K562 (cell line): ENCODE results near the gene IRX5. TPM values are rescaled to one million over a fixed set of nuclear protein-coding genes. Genes with fewer than 3 reads are reported as not detected.

Experiments used
- BHLHE40 ChIP-seq: IDR thresholded peaks from 2 replicates; pipeline ENCODE4 v1.6.1; 2011; ENCODE audit warnings: low read length, improper control_type of control experiment
- BRF1 ChIP-seq: IDR thresholded peaks from 3 replicates; pipeline ENCODE4 v1.6.1; 2011; ENCODE audit warnings: borderline replicate concordance, mild to moderate bottlenecking; ENCODE audit not compliant: insufficient read length; ENCODE audit errors: extremely low read depth
- EGR1 ChIP-seq: fragments of 450-650 bp; conservative IDR thresholded peaks from 2 replicates; pipeline ENCODE4 v1.6.1; 2017; ENCODE audit warnings: mild to moderate bottlenecking
- EP400 ChIP-seq: fragments of 450-650 bp; IDR thresholded peaks from 2 replicates; pipeline ENCODE4 v1.6.1; 2017; ENCODE audit warnings: antibody characterized with exemption, mild to moderate bottlenecking, moderate library complexity
- MAZ ChIP-seq, 2 experiments: fragments of 450-650 bp in 1 of 2; sonication (generic) in 1 of 2; formaldehyde crosslinking; IDR thresholded peaks in 1 of 2; conservative IDR thresholded peaks in 1 of 2; 2 replicates each; pipeline versions ENCODE4 v1.4.0 to v1.5.0; 2020; ENCODE audit warnings: mild to moderate bottlenecking in 1 of 2, missing genetic modification reagents in 1 of 2
- MECOM ChIP-seq: fragments of 250-450 bp; sonication (Bioruptor Pico); IDR thresholded peaks from 2 replicates; pipeline ENCODE4 v1.8.0; 2022; ENCODE audit warnings: inconsistent platforms
- RFX5 ChIP-seq: IDR thresholded peaks from 2 replicates; pipeline ENCODE4 v1.6.1; 2011; ENCODE audit warnings: low read depth, mild to moderate bottlenecking, improper control_type of control experiment, low read length
- SMARCE1 ChIP-seq: fragments of 450-650 bp; IDR thresholded peaks from 2 replicates; pipeline ENCODE4 v1.7.1; 2016; ENCODE audit warnings: mild to moderate bottlenecking
- SMC3 ChIP-seq: conservative IDR thresholded peaks from 2 replicates; pipeline ENCODE4 v1.6.1; 2011; ENCODE audit warnings: low read depth, low read length, improper control_type of control experiment; ENCODE audit not compliant: insufficient read depth
- ZNF133 ChIP-seq: fragments of 250-450 bp; sonication (Bioruptor Pico); IDR thresholded peaks from 2 replicates; pipeline ENCODE4 v1.4.0; 2020; ENCODE audit warnings: mild to moderate bottlenecking
- ZZZ3 ChIP-seq: fragments of 450-650 bp; IDR thresholded peaks from 2 replicates; pipeline ENCODE4 v1.6.1; 2016; ENCODE audit warnings: antibody characterized with exemption, mild to moderate bottlenecking, moderate library complexity
- polyA plus RNA-seq, 8 experiments: library from polyadenylated mRNA; depleted of rRNA in 4 of 8; stranded (reverse) in 5 of 8; unstranded in 3 of 8; fragments of >200 nt; fragmentation: Nextera tagmentation in 2 of 8; fragmentation: Illumina TruSeq in 1 of 8; extraction: Ambion mirVana in 2 of 8; extraction: Trizol in 1 of 8; gene quantifications; 2 replicates each; pipeline versions ENCODE4 v1.2.1 to v1.2.3, GENCODE V29; 2011 to 2014; ENCODE audit warnings: inconsistent platforms in 1 of 8, missing spikeins in 1 of 8
- total RNA-seq, 7 experiments: library from RNA; depleted of rRNA in 6 of 7; stranded (reverse); fragments of >200 nt in 6 of 7; fragmentation: Illumina TruSeq in 2 of 7; extraction: Trizol in 2 of 7; gene quantifications; 2 replicates each; pipeline versions ENCODE4 v1.2.1 to v1.2.3, GENCODE V29; 2011 to 2021; ENCODE audit warnings: low replicate concordance in 1 of 7
- TF ChIP-seq, protein P1 (sequence below), 2 experiments: IDR thresholded peaks; 2 replicates each; pipeline ENCODE4 v1.6.1; 2011; ENCODE audit warnings: borderline replicate concordance in 1 of 2, control low read depth in 1 of 2, low read depth in 1 of 2, low read length in 1 of 2, mild to moderate bottlenecking in 1 of 2, mixed read lengths in 1 of 2, moderate library complexity in 1 of 2; ENCODE audit not compliant: insufficient read depth in 1 of 2, insufficient read length in 1 of 2, poor library complexity in 1 of 2, severe bottlenecking in 1 of 2; ENCODE audit errors: extremely low read depth in 1 of 2
- TF ChIP-seq, protein P2 (sequence below): fragments of 250-450 bp; sonication (Bioruptor Pico); IDR thresholded peaks from 2 replicates; pipeline ENCODE4 v1.8.0; 2021; ENCODE audit warnings: borderline replicate concordance, mild to moderate bottlenecking, moderate library complexity; ENCODE audit not compliant: poor library complexity, severe bottlenecking
- TF ChIP-seq, protein P3 (sequence below): fragments of 250-450 bp; sonication (Bioruptor Pico); IDR thresholded peaks from 2 replicates; pipeline ENCODE4 v1.5.0; 2020; ENCODE audit warnings: mild to moderate bottlenecking, borderline replicate concordance
- TF ChIP-seq, protein P4 (sequence below): fragments of 200-800 bp; sonication (Bioruptor generic); IDR thresholded peaks from 2 replicates; pipeline ENCODE4 v1.6.1; 2016; ENCODE audit warnings: missing genetic modification characterization, missing compliant biosample characterization
- TF ChIP-seq, protein P5 (sequence below), 2 experiments: fragments of 250-450 bp in 1 of 2; fragments of 450-650 bp in 1 of 2; sonication (Bioruptor Pico) in 1 of 2; IDR thresholded peaks; 2 replicates each; pipeline versions ENCODE4 v1.6.1 to v1.8.0; 2016 to 2021; ENCODE audit warnings: mild to moderate bottlenecking in 2 of 2, moderate library complexity in 2 of 2, missing compliant biosample characterization in 1 of 2, missing genetic modification characterization in 1 of 2

Gene IRX5
- total and polyA plus RNA-seq, 9 of the 15 experiments (the other 6 are each of a cell fraction or from before 2014, with no cell fraction given), result 0.20 to 4.2 (median 0.94) TPM

DNA sequence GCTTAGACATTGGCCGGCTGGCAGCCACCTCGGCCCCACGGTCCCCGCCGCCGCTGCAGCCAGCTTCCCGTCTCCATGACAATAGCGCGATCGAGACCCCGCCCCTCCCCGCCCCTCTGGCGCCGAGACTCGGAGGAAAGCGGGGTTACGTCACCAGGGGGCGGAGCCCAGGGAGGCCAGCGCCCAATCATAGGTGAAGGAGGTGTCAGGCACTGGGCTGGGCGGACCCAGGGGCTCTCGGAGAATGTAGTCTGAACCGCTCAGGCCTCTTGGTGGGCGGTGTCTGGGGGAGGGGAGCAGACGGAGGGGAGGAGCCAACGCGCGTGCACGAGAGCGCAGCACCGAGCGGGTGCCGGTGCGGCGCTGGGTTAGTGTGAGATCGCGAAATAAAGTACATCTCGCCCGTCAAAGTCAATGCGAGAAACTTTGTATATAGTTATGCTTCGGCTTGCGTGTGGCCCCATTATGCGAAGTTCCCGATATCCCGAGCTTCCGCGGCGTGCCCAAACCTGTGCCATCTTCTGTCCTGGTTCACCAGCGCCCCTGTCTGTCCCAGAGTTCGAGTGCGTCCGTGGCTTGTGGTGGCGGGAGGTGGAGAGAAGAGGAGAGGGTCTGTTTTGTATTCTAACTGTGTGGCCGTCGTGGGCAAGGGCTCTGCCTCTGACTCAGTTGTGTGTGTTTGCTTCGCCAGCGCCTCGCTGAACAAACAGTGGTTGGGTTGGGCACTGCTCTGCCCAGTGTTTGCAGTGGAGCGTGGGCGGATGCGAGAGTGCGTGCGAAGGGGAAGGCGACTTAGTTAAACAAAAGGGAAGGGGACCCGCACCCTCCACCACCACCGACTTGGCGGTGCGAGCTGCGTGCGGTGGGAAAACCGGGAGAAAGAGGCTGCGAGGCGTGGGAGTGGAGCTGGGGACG is 1.3 kb upstream of the IRX5 start (continued):
- TF ChIP-seq, protein P1, sequence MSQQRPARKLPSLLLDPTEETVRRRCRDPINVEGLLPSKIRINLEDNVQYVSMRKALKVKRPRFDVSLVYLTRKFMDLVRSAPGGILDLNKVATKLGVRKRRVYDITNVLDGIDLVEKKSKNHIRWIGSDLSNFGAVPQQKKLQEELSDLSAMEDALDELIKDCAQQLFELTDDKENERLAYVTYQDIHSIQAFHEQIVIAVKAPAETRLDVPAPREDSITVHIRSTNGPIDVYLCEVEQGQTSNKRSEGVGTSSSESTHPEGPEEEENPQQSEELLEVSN (IDR thresholded peaks at IDR 0.05; ENCODE audit: borderline replicate concordance in 1 of 2, extremely low read depth in 1 of 2, insufficient read depth in 1 of 2, insufficient read length in 1 of 2, low read depth in 1 of 2, low read length in 1 of 2, poor library complexity in 1 of 2, severe bottlenecking in 1 of 2), result peak in 1 of 2 experiments; percentile 31
- TF ChIP-seq SMARCE1, result no peak
- TF ChIP-seq EGR1, result peak; percentile 82
- TF ChIP-seq, protein P2, sequence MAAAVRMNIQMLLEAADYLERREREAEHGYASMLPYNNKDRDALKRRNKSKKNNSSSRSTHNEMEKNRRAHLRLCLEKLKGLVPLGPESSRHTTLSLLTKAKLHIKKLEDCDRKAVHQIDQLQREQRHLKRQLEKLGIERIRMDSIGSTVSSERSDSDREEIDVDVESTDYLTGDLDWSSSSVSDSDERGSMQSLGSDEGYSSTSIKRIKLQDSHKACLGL (CRISPR knock-in tag), result no peak
- TF ChIP-seq, protein P3, sequence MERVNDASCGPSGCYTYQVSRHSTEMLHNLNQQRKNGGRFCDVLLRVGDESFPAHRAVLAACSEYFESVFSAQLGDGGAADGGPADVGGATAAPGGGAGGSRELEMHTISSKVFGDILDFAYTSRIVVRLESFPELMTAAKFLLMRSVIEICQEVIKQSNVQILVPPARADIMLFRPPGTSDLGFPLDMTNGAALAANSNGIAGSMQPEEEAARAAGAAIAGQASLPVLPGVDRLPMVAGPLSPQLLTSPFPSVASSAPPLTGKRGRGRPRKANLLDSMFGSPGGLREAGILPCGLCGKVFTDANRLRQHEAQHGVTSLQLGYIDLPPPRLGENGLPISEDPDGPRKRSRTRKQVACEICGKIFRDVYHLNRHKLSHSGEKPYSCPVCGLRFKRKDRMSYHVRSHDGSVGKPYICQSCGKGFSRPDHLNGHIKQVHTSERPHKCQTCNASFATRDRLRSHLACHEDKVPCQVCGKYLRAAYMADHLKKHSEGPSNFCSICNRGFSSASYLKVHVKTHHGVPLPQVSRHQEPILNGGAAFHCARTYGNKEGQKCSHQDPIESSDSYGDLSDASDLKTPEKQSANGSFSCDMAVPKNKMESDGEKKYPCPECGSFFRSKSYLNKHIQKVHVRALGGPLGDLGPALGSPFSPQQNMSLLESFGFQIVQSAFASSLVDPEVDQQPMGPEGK (CRISPR knock-in tag), result no peak
- TF ChIP-seq ZNF133 (CRISPR knock-in tag), result no peak
- no peak for TF ChIP-seq RFX5
- no peak for TF ChIP-seq MECOM (CRISPR knock-in tag)
- TF ChIP-seq, protein P4, sequence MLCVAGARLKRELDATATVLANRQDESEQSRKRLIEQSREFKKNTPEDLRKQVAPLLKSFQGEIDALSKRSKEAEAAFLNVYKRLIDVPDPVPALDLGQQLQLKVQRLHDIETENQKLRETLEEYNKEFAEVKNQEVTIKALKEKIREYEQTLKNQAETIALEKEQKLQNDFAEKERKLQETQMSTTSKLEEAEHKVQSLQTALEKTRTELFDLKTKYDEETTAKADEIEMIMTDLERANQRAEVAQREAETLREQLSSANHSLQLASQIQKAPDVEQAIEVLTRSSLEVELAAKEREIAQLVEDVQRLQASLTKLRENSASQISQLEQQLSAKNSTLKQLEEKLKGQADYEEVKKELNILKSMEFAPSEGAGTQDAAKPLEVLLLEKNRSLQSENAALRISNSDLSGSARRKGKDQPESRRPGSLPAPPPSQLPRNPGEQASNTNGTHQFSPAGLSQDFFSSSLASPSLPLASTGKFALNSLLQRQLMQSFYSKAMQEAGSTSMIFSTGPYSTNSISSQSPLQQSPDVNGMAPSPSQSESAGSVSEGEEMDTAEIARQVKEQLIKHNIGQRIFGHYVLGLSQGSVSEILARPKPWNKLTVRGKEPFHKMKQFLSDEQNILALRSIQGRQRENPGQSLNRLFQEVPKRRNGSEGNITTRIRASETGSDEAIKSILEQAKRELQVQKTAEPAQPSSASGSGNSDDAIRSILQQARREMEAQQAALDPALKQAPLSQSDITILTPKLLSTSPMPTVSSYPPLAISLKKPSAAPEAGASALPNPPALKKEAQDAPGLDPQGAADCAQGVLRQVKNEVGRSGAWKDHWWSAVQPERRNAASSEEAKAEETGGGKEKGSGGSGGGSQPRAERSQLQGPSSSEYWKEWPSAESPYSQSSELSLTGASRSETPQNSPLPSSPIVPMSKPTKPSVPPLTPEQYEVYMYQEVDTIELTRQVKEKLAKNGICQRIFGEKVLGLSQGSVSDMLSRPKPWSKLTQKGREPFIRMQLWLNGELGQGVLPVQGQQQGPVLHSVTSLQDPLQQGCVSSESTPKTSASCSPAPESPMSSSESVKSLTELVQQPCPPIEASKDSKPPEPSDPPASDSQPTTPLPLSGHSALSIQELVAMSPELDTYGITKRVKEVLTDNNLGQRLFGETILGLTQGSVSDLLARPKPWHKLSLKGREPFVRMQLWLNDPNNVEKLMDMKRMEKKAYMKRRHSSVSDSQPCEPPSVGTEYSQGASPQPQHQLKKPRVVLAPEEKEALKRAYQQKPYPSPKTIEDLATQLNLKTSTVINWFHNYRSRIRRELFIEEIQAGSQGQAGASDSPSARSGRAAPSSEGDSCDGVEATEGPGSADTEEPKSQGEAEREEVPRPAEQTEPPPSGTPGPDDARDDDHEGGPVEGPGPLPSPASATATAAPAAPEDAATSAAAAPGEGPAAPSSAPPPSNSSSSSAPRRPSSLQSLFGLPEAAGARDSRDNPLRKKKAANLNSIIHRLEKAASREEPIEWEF (CRISPR knock-in tag), result no peak
- TF ChIP-seq BRF1, result no peak
- TF ChIP-seq, protein P5, sequence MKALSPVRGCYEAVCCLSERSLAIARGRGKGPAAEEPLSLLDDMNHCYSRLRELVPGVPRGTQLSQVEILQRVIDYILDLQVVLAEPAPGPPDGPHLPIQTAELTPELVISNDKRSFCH (CRISPR knock-in tag; IDR thresholded peaks at IDR 0.05), result no peak
- TF ChIP-seq, protein P5 (tag; IDR thresholded peaks at IDR 0.05), result peak; percentile 16; the same call in 1 of the 2 replicates
- TF ChIP-seq SMC3, result no peak
- peak; percentile 73 for TF ChIP-seq BHLHE40
- peak in 1 of 2 experiments; percentile 30; a peak in 2 of 4 replicates for TF ChIP-seq MAZ (CRISPR knock-in tag; conservative IDR thresholded peaks at IDR 0.05 in 1 of 2, IDR thresholded peaks at IDR 0.05 in 1 of 2)
- TF ChIP-seq EP400, result no peak
- TF ChIP-seq ZZZ3, result no peak
